NB4 (cell line): ENCODE results near the gene MANEAL.

Experiments used
- DNase-seq: peaks from one replicate; pipeline ENCODE4 v3.0.0; 2010; ENCODE audit warnings: low read depth
- H3K4me3 ChIP-seq: one replicate; pipeline ENCODE4 v1.5.1; 2011; ENCODE audit warnings: mild to moderate bottlenecking, low read depth, low read length, moderate library complexity
- MYC ChIP-seq: IDR thresholded peaks from 2 replicates; pipeline ENCODE4 v1.6.1; 2011; ENCODE audit warnings: low read depth, low read length
- POLR2A ChIP-seq: IDR thresholded peaks from 2 replicates; pipeline ENCODE4 v1.6.1; 2011; ENCODE audit warnings: mild to moderate bottlenecking; ENCODE audit not compliant: insufficient read length; ENCODE audit errors: extremely low read depth
- TF ChIP-seq, protein P1 (sequence below): IDR thresholded peaks from one replicate; pipeline ENCODE4 v1.5.1; 2012; ENCODE audit warnings: low read depth, low read length
- TF ChIP-seq, protein P2 (sequence below): IDR thresholded peaks from 2 replicates; pipeline ENCODE4 v1.6.1; 2011; ENCODE audit warnings: low read depth, low read length

Gene MANEAL

GRCh38 chr1:37753473-37754321, 40.0 kb upstream of the MANEAL start:
- TF ChIP-seq, protein P1, sequence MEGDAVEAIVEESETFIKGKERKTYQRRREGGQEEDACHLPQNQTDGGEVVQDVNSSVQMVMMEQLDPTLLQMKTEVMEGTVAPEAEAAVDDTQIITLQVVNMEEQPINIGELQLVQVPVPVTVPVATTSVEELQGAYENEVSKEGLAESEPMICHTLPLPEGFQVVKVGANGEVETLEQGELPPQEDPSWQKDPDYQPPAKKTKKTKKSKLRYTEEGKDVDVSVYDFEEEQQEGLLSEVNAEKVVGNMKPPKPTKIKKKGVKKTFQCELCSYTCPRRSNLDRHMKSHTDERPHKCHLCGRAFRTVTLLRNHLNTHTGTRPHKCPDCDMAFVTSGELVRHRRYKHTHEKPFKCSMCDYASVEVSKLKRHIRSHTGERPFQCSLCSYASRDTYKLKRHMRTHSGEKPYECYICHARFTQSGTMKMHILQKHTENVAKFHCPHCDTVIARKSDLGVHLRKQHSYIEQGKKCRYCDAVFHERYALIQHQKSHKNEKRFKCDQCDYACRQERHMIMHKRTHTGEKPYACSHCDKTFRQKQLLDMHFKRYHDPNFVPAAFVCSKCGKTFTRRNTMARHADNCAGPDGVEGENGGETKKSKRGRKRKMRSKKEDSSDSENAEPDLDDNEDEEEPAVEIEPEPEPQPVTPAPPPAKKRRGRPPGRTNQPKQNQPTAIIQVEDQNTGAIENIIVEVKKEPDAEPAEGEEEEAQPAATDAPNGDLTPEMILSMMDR: no peak
- TF ChIP-seq POLR2A: no peak
- TF ChIP-seq, protein P2, sequence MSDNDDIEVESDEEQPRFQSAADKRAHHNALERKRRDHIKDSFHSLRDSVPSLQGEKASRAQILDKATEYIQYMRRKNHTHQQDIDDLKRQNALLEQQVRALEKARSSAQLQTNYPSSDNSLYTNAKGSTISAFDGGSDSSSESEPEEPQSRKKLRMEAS: no peak
- no peak for TF ChIP-seq MYC
- no peak overlapping the region for H3K4me3 ChIP-seq
- no peak for DNase-seq

GRCh38 chr1:37755290-37755689, 38.4 kb upstream of the MANEAL start:
- no peak for DNase-seq
- no peak overlapping the region for H3K4me3 ChIP-seq
- no peak for TF ChIP-seq POLR2A
- TF ChIP-seq MYC: no peak
- TF ChIP-seq, protein P1: no peak
- TF ChIP-seq, protein P2: no peak

GRCh38 chr1:37755951-37756560, 37.6 kb upstream of the MANEAL start:
- TF ChIP-seq, protein P1: no peak
- TF ChIP-seq MYC: no peak
- TF ChIP-seq, protein P2: no peak
- TF ChIP-seq POLR2A: no peak
- no peak overlapping the region for H3K4me3 ChIP-seq
- DNase-seq: peak; percentile 45

- no peak for DNase-seq
- TF ChIP-seq, protein P2: no peak
- TF ChIP-seq, protein P1: no peak
- no peak for TF ChIP-seq MYC
- no peak for TF ChIP-seq POLR2A
- H3K4me3 ChIP-seq: no peak overlapping the region
Observed at GRCh38 chr1:37759451-37759850, 34.2 kb upstream of the MANEAL start.

GRCh38 chr1:37761416-37762095, 32.1 kb upstream of the MANEAL start:
- H3K4me3 ChIP-seq: no peak overlapping the region
- TF ChIP-seq, protein P2: no peak
- TF ChIP-seq MYC (no peak), POLR2A (no peak)
- TF ChIP-seq, protein P1: no peak
- DNase-seq: no peak
